CD4-positive, alpha-beta memory T cell (primary cell): ENCODE results near the gene ESYT2. TPM values are rescaled to one million over a fixed set of nuclear protein-coding genes. Genes with fewer than 3 reads are reported as not detected.
"Not testable (repeated sequence)": the region's sequence is repeated elsewhere in the genome, so short reads cannot be mapped to it uniquely, and the experiment has no call there.

Experiments
- CTCF ChIA-PET: fragments of 350-600 bp; sonication (Branson Sonifier 250); formaldehyde crosslinking; loops from one replicate; lab custom pipeline; 2021; ENCODE audit warnings: inconsistent platforms; ENCODE audit not compliant: partially characterized antibody; lab: Charles Lee
- POLR2A ChIA-PET: fragments of 350-600 bp; sonication (Branson Sonifier 250); formaldehyde crosslinking; loops from one replicate; lab custom pipeline; 2021; ENCODE audit not compliant: partially characterized antibody; lab: Charles Lee
- DNase-seq, 5 donors: peaks; one replicate each; pipeline versions ENCODE4 v3.0.0 to v3.0.0-alpha.2; 2020 to 2022; ENCODE audit warnings: mixed read lengths in 1 of 5
- H3K27ac ChIP-seq: one replicate; pipeline ENCODE4 v1.7.0; 2013; ENCODE audit warnings: low read depth, low read length
- H3K27me3 ChIP-seq: 2 replicates; pipeline ENCODE4 v1.7.0; 2013; ENCODE audit warnings: mild to moderate bottlenecking, low read length, moderate library complexity; ENCODE audit not compliant: insufficient read depth
- H3K36me3 ChIP-seq: 2 replicates; pipeline ENCODE4 v1.7.0; 2013; ENCODE audit warnings: mild to moderate bottlenecking, low read length, moderate library complexity; ENCODE audit not compliant: insufficient read depth
- H3K4me1 ChIP-seq: 2 replicates; pipeline ENCODE4 v1.7.0; 2013; ENCODE audit warnings: mild to moderate bottlenecking, low read length, moderate library complexity; ENCODE audit not compliant: insufficient read depth
- H3K4me3 ChIP-seq, 2 donors: one replicate each; pipeline ENCODE4 v1.7.0; 2013; ENCODE audit warnings: low read length in 2 of 2, mild to moderate bottlenecking in 1 of 2
- H3K9me3 ChIP-seq, 2 donors: one replicate each; pipeline ENCODE4 v1.7.0; 2013; ENCODE audit warnings: low read length in 2 of 2, control low read depth in 1 of 2; ENCODE audit not compliant: control insufficient read depth in 1 of 2
- H3K27ac Mint-ChIP-seq, 7 donors: one replicate each; pipeline ENCODE4 v1.8.0; 2020 to 2021; ENCODE audit warnings: mixed read lengths in 7 of 7, mild to moderate bottlenecking in 6 of 7, inconsistent platforms in 3 of 7, moderate library complexity in 3 of 7
- H3K27me3 Mint-ChIP-seq, 2 donors: one replicate each; pipeline ENCODE4 v1.8.0; 2020 to 2021; ENCODE audit warnings: mixed read lengths in 2 of 2
- H3K36me3 Mint-ChIP-seq, 2 donors: one replicate each; pipeline ENCODE4 v1.8.0; 2020 to 2021; ENCODE audit warnings: mixed read lengths in 2 of 2, inconsistent platforms in 1 of 2, mild to moderate bottlenecking in 1 of 2
- H3K4me1 Mint-ChIP-seq, 4 donors: one replicate each; pipeline ENCODE4 v1.8.0; 2020 to 2021; ENCODE audit warnings: mixed read lengths in 4 of 4, mild to moderate bottlenecking in 1 of 4
- H3K4me3 Mint-ChIP-seq, 8 donors: one replicate each; pipeline ENCODE4 v1.8.0; 2020 to 2021; ENCODE audit warnings: mixed read lengths in 8 of 8, mild to moderate bottlenecking in 7 of 8, moderate library complexity in 6 of 8, inconsistent platforms in 3 of 8
- H3K9me3 Mint-ChIP-seq, 8 donors: one replicate each; pipeline ENCODE4 v1.8.0; 2020 to 2021; ENCODE audit warnings: mixed read lengths in 8 of 8, mild to moderate bottlenecking in 5 of 8, inconsistent platforms in 3 of 8, moderate library complexity in 1 of 8
- intact Hi-C: fragments of 100-400 bp; cut with micrococcal nuclease; formaldehyde crosslinking; loops from one replicate; pipeline ENCODE4 v1.15.1; 2023
- polyA plus RNA-seq, 2 donors: library from polyadenylated mRNA; unstranded; fragments of 300-500 nt; fragmentation: Illumina TruSeq; gene quantifications; one replicate each; pipeline ENCODE4 v1.2.3, GENCODE V29; 2021
- total RNA-seq, 2 experiments: library from RNA; stranded (reverse); gene quantifications; one replicate each; pipeline ENCODE4 v1.2.3, GENCODE V29; 2021

ESYT2 gene
- total and polyA plus RNA-seq, 4 experiments from 2014 or later: 52.3 to 116 (median 106) TPM

- no peak overlapping the region for H3K27ac ChIP-seq
- POLR2A ChIA-PET: interaction anchor here (1.1 kb wide), 2 partner anchors 9 to 37 kb away, joined by 3 read pairs; partner anchors contain the start of genes DYNC2I1 and ESYT2
- CTCF ChIA-PET: no interaction called here
Measured at GRCh38 chr7:158865977-158866376, 36.7 kb upstream of the ESYT2 start.

GRCh38 chr7:158865462-158865922 is 36.2 kb upstream of the ESYT2 start:
- no peaks in the 10 kb centered on the region for H3K27me3 Mint-ChIP-seq
- H3K9me3 ChIP-seq: no peaks in the 10 kb centered on the region
- ChIA-PET POLR2A (interaction anchor here (1.1 kb wide), 2 partner anchors 9 to 36 kb away, joined by 3 read pairs; partner anchors contain the start of genes DYNC2I1 and ESYT2), CTCF (no interaction called here)
- peaks cover 16 to 33% (median 27%) of the 10 kb centered on the region in 4 donors for H3K4me1 Mint-ChIP-seq
- no peaks in the 10 kb centered on the region for H3K9me3 Mint-ChIP-seq
- H3K27ac ChIP-seq: no peak overlapping the region
- intact Hi-C loops: no loop called here
- no peaks in the 10 kb centered on the region for H3K36me3 ChIP-seq
- no peaks in the 10 kb centered on the region for H3K27me3 ChIP-seq
- peak overlapping the region in 2 of 7 donors; percentile 8 to 54 for H3K27ac Mint-ChIP-seq
- no peak for DNase-seq
- peaks cover 17% of the 10 kb centered on the region for H3K4me1 ChIP-seq
- H3K4me3 ChIP-seq: no peak overlapping the region
- H3K4me3 Mint-ChIP-seq: peak overlapping the region in 3 of 8 donors; percentile 5 to 49 (median 39)
- no peaks in the 10 kb centered on the region for H3K36me3 Mint-ChIP-seq

More at GRCh38 chr7:158865977-158866376, 36.7 kb upstream of the ESYT2 start:
- H3K27me3 Mint-ChIP-seq: no peaks in the 10 kb centered on the region
- H3K4me1 Mint-ChIP-seq: peaks cover 16 to 33% (median 27%) of the 10 kb centered on the region in 4 donors
- Histone ChIP-seq H3K27me3 (no peaks in the 10 kb centered on the region), H3K4me1 (peaks cover 17% of the 10 kb centered on the region), H3K9me3 (no peaks in the 10 kb centered on the region), H3K4me3 (no peak overlapping the region), H3K36me3 (peaks cover 2% of the 10 kb centered on the region)
- DNase-seq: no peak
- H3K9me3 Mint-ChIP-seq: no peaks in the 10 kb centered on the region
- peak overlapping the region in 1 of 7 donors; percentile 8 for H3K27ac Mint-ChIP-seq
- H3K4me3 Mint-ChIP-seq: peak overlapping the region in 2 of 8 donors; percentile 5 to 32
- intact Hi-C loops: no loop called here
- H3K36me3 Mint-ChIP-seq: peaks cover 3 to 4% of the 10 kb centered on the region in 2 donors

GRCh38 chr7:158864833-158865232 is 35.5 kb upstream of the ESYT2 start:
- H3K36me3 Mint-ChIP-seq: no peaks in the 10 kb centered on the region
- POLR2A ChIA-PET: interaction anchor here (2.1 kb wide), 1 partner anchor 40 kb away, joined by 9 read pairs; no protein-coding TSS in a partner anchor
- H3K27ac ChIP-seq: no peak overlapping the region
- H3K9me3 Mint-ChIP-seq: no peaks in the 10 kb centered on the region
- CTCF ChIA-PET: interaction anchor here (1.7 kb wide), 1 partner anchor 103 kb away, joined by 5 read pairs; no protein-coding TSS in a partner anchor
- DNase-seq: no peak
- H3K27me3 ChIP-seq: no peaks in the 10 kb centered on the region
- peaks cover 16 to 33% (median 27%) of the 10 kb centered on the region in 4 donors for H3K4me1 Mint-ChIP-seq
- H3K4me3 Mint-ChIP-seq: peak overlapping the region in 7 of 8 donors; percentile 18 to 98 (median 93)
- H3K27ac Mint-ChIP-seq: peak overlapping the region in 5 of 7 donors; percentile 60 to 98 (median 84)
- H3K27me3 Mint-ChIP-seq: no peaks in the 10 kb centered on the region
- H3K4me3 ChIP-seq: no peak overlapping the region
- intact Hi-C loops: no loop called here
- H3K36me3 ChIP-seq: no peaks in the 10 kb centered on the region
- peaks cover 17% of the 10 kb centered on the region for H3K4me1 ChIP-seq
- no peaks in the 10 kb centered on the region for H3K9me3 ChIP-seq

- Mint-ChIP-seq H3K4me1 (peaks cover 16 to 33% (median 29%) of the 10 kb centered on the region in 4 donors), H3K9me3 (no peaks in the 10 kb centered on the region), H3K36me3 (no peaks in the 10 kb centered on the region), H3K27ac (peak overlapping the region; percentile 60 to 98 (median 95)), H3K27me3 (no peaks in the 10 kb centered on the region), H3K4me3 (peak overlapping the region; percentile 86 to 98 (median 93))
- Histone ChIP-seq H3K4me3 (peak overlapping the region in 1 of 2 donors; percentile 50), H3K27me3 (no peaks in the 10 kb centered on the region), H3K36me3 (no peaks in the 10 kb centered on the region), H3K4me1 (peaks cover 17% of the 10 kb centered on the region), H3K27ac (peak overlapping the region; percentile 55), H3K9me3 (no peaks in the 10 kb centered on the region)
- POLR2A ChIA-PET: interaction anchor here (1.3 to 2.3 kb wide), 6 partner anchors 17 to 160 kb away, joined by 4 to 25 read pairs (median 10); partner anchors contain the start of genes ESYT2 and NCAPG2
- no peak for DNase-seq
- CTCF ChIA-PET: interaction anchor here (0.9 to 1.7 kb wide), 6 partner anchors 8 to 274 kb away, joined by 3 to 7 read pairs (median 4); no protein-coding TSS in a partner anchor
- intact Hi-C loops: no loop called here
Measured at GRCh38 chr7:158864507-158864820, 35.2 kb upstream of the ESYT2 start.

GRCh38 chr7:158863611-158864506 is 34.5 kb upstream of the ESYT2 start:
- peak overlapping the region; percentile 55 for H3K27ac ChIP-seq
- peaks cover 19 to 37% (median 33%) of the 10 kb centered on the region in 4 donors for H3K4me1 Mint-ChIP-seq
- H3K36me3 ChIP-seq: no peaks in the 10 kb centered on the region
- peak; percentile 21 to 49 (median 28) for DNase-seq
- POLR2A ChIA-PET: interaction anchor here (0.7 to 2.3 kb wide), 9 partner anchors 16 to 167 kb away, joined by 3 to 25 read pairs (median 5); partner anchors contain the start of genes ESYT2 and NCAPG2
- no peaks in the 10 kb centered on the region for H3K27me3 Mint-ChIP-seq
- no peaks in the 10 kb centered on the region for H3K9me3 ChIP-seq
- H3K4me1 ChIP-seq: peaks cover 17% of the 10 kb centered on the region
- H3K36me3 Mint-ChIP-seq: peaks cover 0 to under 1% of the 10 kb centered on the region in 2 donors
- CTCF ChIA-PET: interaction anchor here (0.9 to 1.7 kb wide), 7 partner anchors 9 to 273 kb away, joined by 3 to 7 read pairs (median 3); no protein-coding TSS in a partner anchor
- H3K4me3 Mint-ChIP-seq: peak overlapping the region; percentile 86 to 98 (median 93)
- no peaks in the 10 kb centered on the region for H3K27me3 ChIP-seq
- peak overlapping the region; percentile 17 to 50 for H3K4me3 ChIP-seq
- H3K9me3 Mint-ChIP-seq: no peaks in the 10 kb centered on the region
- H3K27ac Mint-ChIP-seq: peak overlapping the region; percentile 60 to 98 (median 95)
- intact Hi-C loops: no loop called here

- H3K9me3 Mint-ChIP-seq, H3K27me3 ChIP-seq, H3K36me3 Mint-ChIP-seq, H3K27me3 Mint-ChIP-seq, H3K9me3 ChIP-seq, H3K36me3 ChIP-seq, intact Hi-C loops: not testable (repeated sequence)
- peak in 3 of 5 donors; percentile 12 to 21 (median 20) for DNase-seq
- Mint-ChIP-seq H3K27ac (peak overlapping the region; percentile 60 to 98 (median 91)), H3K4me1 (peaks cover 22 to 43% (median 37%) of the 10 kb centered on the region in 4 donors), H3K4me3 (peak overlapping the region; percentile 86 to 98 (median 93))
- CTCF ChIA-PET: interaction anchor here (1.0 to 1.7 kb wide), 7 partner anchors 9 to 273 kb away, joined by 3 to 7 read pairs (median 3); no protein-coding TSS in a partner anchor
- POLR2A ChIA-PET: interaction anchor here (0.7 to 2.3 kb wide), 9 partner anchors 16 to 166 kb away, joined by 3 to 25 read pairs (median 5); partner anchors contain the start of genes ESYT2 and NCAPG2
- Histone ChIP-seq H3K4me1 (peaks cover 21% of the 10 kb centered on the region), H3K4me3 (peak overlapping the region in 1 of 2 donors; percentile 50), H3K27ac (peak overlapping the region; percentile 55)
Measured at GRCh38 chr7:158862985-158863610, 33.8 kb upstream of the ESYT2 start.
